Stimulated activated CD8-positive, alpha-beta memory T cell treated with anti-CD3 and anti-CD28 coated beads, Interleukin-7, amount 100 ng/mL, for 24 hours (primary cell): Measurements from ENCODE around the gene OR10AG1.

Experiments
- DNase-seq: peaks from one replicate; pipeline ENCODE4 v3.0.0-alpha.2; 2020; ENCODE audit warnings: low read depth

Gene OR10AG1

GRCh38 chr11:55969845-55970244 is at the start of gene OR10AG1:
Gene OR10AG1 (minus strand): TSS chr11:55969945. CDS start chr11:55969907, 38 bp downstream.
- DNase-seq = no peak

GRCh38 chr11:56013805-56014204 is 44.1 kb upstream of the OR10AG1 start:
- DNase-seq = no peak

GRCh38 chr11:56010716-56011115 is 41.0 kb upstream of the OR10AG1 start:
- no peak for DNase-seq

GRCh38 chr11:55994525-55994924 is 24.8 kb upstream of the OR10AG1 start, which contains the start of gene OR5F1:
Gene OR5F1 (minus strand): TSS chr11:55994625. CDS start chr11:55994625, 0 bp downstream.
- no peak for DNase-seq

GRCh38 chr11:55970935-55971334 is 1.2 kb upstream of the OR10AG1 start:
- no peak for DNase-seq

- DNase-seq = no peak
Measured at GRCh38 chr11:55967914-55968313, 1.8 kb downstream of the OR10AG1 start.

- no peak for DNase-seq
Measured at GRCh38 chr11:55966391-55966790, 3.4 kb downstream of the OR10AG1 start.

- DNase-seq = no peak
Measured at GRCh38 chr11:55956521-55956920, 13.2 kb downstream of the OR10AG1 start.

- no peak for DNase-seq
Measured at GRCh38 chr11:55949330-55949729, 20.4 kb downstream of the OR10AG1 start.

GRCh38 chr11:55942785-55943392 is 26.9 kb downstream of the OR10AG1 start:
- no peak for DNase-seq

GRCh38 chr11:55936300-55936699 is 33.4 kb downstream of the OR10AG1 start, which contains the start of gene OR5I1:
Gene OR5I1 (minus strand): TSS chr11:55936400. CDS start chr11:55936400, 0 bp downstream.
- DNase-seq = no peak

- DNase-seq = no peak
Measured at GRCh38 chr11:55920537-55920936, 49.2 kb downstream of the OR10AG1 start.
